GM12874 (cell line): ENCODE results near the gene SMIM8.

Experiments used
- CTCF ChIP-seq: IDR thresholded peaks from 2 replicates; pipeline ENCODE4 v1.5.1; 2011; ENCODE audit warnings: low read depth, mild to moderate bottlenecking, control low read depth, low read length, moderate library complexity; ENCODE audit not compliant: insufficient read depth

The SMIM8 gene

GRCh38 chr6:87375315-87375714 lies 52.9 kb downstream of the SMIM8 start:
- TF ChIP-seq CTCF, result no peak

- TF ChIP-seq CTCF, result no peak
These were observed 54.3 kb downstream of the SMIM8 start for GRCh38 chr6:87376643-87377042.

- no peak for TF ChIP-seq CTCF
These were observed 56.6 kb downstream of the SMIM8 start for GRCh38 chr6:87378947-87379346.

- TF ChIP-seq CTCF, result no peak
These were observed 60.5 kb downstream of the SMIM8 start for GRCh38 chr6:87382861-87383260.

GRCh38 chr6:87384038-87384437 lies 61.6 kb downstream of the SMIM8 start:
- no peak for TF ChIP-seq CTCF

- no peak for TF ChIP-seq CTCF
These were observed 62.1 kb downstream of the SMIM8 start for GRCh38 chr6:87384449-87384848.

- peak; percentile 59 for TF ChIP-seq CTCF
These were observed 68.9 kb downstream of the SMIM8 start for GRCh38 chr6:87391334-87391733.
